HG03159 (cell line): ENCODE results near the gene STAT3.
"Not testable (repeated sequence)": the region's sequence is repeated elsewhere in the genome, so short reads cannot be mapped to it uniquely, and the experiment has no call there.

Source experiments
- ATAC-seq: cut with Tn5 transposase; IDR thresholded peaks from one replicate; pipeline ENCODE4 v1.9.1; 2021; ENCODE audit warnings: mild to moderate bottlenecking, moderate library complexity; ENCODE audit not compliant: unreplicated experiment

The STAT3 gene

DNA sequence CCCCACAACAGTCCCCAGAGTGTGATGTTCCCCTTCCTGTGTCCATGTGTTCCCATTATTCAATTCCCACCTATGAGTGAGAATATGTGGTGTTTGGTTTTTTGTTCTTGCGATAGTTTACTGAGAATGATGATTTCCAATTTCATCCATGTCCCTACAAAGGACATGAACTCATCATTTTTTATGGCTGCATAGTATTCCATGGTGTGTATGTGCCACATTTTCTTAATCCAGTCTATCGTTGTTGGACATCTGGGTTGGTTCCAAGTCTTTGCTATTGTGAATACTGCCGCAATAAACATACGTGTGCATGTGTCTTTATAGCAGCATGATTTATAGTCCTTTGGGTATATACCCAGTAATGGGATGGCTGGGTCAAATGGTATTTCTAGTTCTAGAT, 123.9 kb downstream of the STAT3 start:
- ATAC-seq: not testable (repeated sequence)
